Hematopoietic multipotent progenitor cell treated with erythropoietin and hydrocortisone succinate and interleukin-3 and kit ligand, for 17 days (in vitro differentiated cells): ENCODE measurements around the gene SPTSSB.

Source experiments
- DNase-seq: peaks from one replicate; pipeline ENCODE4 v3.0.0-alpha.2; 2015; ENCODE audit warnings: low spot score

SPTSSB gene

DNA sequence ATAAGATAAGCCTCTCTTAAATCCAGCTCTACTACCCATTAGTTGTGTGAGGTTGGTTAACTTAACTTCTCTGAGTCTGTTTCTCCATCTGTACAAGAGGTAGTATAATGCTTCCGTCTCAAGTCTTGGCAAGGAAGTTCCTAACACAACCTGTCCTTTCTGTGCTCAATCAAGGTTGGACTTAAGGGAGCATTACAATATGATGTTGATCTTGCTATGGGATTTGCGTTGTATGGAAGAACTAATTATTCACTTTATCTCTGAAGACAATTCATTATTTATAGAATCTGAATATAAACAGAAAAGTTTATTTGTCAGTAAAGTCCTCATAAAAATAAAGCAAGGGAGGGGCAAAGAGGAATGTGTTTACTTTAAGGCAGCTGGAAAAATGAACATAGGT is 18.9 kb upstream of the SPTSSB start:
- DNase-seq, result no peak

DNA sequence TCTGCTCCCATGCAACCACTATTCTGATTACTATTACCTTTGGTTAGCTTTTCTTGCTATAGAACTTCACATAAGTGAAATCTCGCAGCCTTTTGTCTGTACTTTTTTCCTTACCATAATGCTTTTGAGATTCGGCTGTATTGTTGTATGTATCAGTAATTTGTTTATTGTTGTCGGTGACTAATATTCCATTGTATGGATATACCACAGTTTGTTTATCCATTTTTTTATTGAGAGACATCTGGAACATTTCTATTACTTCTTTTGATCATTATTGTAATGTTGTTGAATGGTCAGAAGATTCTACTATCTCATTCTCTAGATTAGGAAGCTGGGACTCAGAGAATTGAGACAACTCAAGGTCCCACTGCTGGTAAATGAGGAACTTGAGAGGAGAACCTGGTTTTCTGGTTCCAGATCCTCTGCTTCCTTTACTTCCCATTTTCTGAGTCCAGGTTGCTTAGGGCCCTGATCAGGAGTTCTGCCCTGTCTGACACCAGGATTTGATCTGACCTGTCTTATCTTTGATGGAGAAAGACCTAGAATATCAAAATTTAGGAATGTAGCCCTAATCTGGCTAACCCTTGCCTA is 18.2 kb upstream of the SPTSSB start:
- DNase-seq, result no peak

DNA sequence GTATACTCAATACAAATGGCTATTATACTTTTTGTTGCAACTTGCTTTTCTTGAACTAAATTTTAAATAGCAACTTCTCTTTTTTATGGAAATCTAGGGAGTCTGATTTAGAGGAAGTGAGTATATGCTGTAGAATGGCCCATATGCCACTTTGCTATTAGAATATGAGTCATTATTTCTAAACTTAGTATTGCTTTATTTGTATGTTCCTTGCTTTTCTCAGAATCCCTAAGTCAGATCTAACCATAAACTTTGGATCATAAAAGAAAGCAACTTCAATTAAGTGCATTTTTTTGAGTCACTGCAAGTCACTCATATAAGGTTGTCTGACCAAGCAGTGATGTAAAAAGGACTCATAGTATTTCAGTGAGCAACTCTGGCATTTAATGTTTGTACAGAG is 17.5 kb upstream of the SPTSSB start:
- DNase-seq, result no peak

DNA sequence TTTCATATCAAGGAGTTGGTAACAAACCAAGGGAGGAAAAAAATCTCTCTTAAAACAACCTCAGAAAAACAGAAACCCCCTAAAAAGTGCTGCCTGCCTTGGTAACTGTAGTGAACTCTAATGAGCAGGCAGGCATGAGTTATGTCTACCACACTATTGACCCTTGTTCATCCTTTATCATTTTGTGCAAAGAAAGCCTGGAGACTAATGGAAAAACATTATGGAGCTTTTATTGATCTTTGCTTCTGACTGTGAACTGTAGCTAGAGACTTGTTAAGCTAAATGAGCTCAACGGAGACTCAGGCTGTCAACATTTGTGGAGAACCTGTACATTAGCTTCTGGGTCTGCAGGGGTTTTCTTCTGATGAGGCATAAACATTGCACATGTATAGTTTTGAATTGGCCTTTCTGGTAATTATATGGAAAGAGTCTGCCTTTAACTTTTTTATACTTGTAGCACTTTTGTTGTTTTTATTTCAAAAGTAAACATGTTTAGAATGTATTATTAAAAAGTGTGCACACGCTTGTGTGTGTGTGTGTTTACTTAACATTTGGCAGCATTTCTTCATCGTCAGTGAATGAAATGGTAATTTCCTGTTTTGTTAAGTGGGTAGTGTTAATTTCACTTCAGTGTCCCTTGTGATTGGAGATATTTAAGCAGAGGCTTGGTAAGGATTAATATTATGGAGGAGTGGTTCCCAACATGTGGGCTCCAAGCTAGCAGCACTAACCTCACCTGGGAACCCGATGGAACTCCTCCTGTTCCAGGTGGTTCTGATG is 15.9 kb upstream of the SPTSSB start:
- DNase-seq, result no peak

DNA sequence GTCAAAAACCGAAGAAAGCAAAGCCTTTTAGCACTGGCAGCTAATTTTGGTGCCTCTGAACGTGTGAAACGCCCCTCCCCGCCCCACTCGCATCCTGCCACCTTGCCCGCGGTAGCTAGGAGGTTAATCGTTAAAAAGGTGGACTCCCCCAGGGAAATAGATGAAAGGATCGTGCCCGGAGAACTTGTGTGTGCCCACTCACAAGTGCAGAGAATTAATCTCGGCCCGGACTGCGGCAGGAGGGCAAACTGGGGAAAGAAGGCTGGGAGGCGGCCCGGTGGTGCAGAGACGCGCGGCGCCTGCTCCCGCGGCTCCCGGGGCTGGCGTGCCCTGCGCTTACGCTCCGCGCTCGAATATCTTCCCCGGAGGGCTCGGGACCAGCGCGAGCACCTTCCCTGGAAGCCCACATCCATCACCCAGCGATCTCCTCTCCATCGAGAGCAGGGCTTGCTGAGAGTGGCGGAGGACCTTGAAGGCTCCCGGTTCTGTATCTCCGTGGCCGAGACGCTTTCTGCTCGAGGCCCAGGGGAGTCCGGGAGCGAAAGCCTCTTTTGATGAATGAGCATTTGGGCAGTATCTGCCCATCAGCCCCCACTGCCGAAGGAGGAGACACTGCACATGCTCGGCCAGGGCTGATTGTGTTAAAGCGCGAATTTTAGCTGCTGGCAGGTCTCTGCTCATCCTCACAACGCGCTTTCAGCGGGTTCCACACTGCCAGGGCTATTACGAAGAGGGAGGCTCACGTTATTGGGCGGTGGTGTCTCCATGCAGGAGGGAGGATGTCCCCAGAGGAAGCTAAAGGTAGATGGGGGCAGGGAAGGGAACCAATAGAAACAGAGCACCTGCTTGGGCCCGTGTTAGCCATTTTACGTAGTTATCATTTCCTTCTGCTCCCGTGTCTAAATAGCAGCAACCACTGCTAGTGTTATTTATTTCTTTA is 1.3 kb upstream of the SPTSSB start:
- no peak for DNase-seq

DNA sequence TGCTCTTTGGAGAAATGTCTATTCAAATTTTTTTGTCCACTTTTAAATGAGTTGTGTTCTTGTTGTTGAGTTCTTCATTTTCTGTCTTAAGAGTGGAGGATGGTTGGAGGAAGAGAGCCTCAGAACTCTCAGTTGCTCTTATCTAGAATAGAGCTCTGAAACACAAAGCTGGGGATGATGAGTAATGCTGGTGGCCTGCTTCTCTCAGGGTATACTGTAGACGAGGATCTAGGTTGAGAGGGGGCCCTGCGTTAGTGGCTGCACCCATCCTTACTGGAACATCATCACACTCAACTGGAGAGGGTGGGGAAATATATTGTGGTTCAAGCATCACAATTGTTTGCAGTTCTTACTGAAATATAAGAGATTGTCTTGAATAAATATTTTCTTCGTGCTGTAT is 1.8 kb downstream of the SPTSSB start:
- no peak for DNase-seq

DNA sequence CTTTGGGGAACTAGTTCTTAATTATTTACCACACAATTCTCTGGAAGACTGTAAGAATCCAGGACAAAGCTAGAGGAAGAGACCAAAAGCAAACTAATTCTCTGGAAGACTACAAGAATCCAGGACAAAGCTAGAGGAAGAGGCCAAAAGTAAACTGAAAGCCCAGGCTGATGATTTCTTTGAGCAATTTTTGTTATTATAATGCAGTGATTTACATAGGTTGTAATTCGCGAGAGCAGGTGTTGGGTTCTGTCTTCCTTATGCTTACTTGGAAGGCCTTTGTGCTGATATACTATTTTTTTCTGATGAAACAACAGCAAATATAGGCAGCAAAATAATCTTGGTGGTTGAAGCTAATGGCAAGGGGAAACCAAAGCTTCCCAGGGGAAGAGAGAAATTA is 5.2 kb downstream of the SPTSSB start:
- DNase-seq, result no peak

DNA sequence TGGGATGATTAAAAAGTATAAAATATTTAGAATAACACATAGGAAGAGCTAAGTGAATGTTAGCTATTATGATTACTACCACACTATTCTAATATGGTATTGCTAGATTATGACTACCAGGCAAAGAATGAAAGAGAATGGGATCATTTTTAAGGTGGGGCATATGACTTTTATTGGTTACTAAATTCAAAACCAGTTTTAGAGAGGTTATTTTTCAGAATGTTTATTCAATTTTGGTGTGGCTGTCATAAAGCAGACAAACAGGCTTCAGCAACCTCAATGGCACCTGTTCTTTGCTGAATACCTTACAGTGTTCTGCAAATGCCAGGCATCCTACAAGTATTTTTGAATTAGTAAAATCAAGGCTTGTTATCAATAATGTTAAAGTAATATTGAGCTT is 12.8 kb downstream of the SPTSSB start:
- DNase-seq, result no peak

DNA sequence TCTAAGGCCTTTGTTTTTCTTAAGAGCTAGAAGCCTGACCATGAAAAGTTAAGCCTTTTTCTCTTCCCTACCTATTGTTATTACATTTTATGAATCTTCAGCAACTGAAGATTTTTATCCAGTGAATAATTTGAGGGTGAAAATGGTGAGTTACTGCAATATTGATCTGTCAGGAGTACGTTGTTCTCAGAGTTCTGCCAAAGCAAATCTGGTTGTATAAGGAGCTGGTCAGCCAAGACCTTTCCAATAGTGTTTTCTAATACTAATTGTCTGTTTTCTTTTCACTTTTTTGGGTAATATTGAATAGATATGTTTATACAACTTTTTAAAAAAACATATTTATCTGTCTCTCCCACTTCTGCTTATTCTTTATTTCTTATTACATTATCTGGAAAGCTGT is 15.0 kb downstream of the SPTSSB start:
- no peak for DNase-seq

DNA sequence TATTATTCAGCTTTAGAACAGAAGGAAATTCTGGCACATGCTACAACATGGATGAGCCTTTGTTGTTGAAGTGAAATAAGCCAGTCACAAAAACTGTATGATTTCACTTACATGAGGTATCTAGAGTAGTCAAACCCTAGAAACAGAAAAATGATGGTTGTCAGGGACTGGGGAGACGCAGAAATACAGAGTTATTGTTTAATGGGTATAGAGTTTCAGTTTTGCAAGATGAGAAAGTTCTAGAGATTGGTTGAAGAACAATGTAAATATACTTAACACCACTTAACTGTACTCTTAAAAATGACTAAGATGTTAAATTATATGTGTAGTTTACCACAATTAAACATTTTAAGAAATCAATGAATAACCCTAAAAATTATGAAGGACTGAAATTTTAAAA is 15.8 kb downstream of the SPTSSB start:
- no peak for DNase-seq

DNA sequence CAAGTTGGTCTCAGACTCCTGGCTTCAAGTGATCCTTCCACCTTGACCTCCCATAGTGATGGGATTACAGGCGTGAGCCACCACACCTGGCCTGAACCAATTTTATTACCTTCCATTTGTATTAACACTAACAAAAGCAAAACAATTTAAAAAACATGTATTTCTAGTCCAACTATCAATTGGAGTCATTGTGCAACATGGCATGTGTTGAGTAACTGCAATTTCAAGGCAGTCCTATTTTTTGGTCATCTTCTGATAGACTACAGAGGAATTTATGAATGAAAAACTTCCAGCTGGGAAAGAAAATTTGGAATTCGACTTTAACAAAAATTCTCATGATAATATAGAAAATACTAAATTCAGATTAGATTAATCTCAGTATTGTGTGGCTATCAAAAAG is 16.8 kb downstream of the SPTSSB start:
- no peak for DNase-seq

DNA sequence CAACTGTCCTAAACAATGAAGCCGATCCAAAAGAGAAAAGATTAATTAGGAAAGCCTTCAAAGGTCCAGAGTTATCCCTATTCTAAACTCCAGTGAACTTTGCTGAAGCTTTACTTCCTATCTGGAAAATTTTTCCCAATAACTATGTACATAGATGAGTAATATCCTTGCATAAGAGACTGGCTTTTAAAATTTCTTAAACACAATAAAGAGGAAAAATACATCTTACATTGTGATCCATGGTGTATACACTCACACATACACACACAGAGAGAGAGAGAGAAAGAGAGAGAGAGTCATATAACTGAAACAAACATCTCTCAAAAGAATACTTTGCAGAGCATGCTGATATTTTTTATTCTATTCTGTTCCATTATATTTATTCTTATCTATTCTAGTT is 20.0 kb downstream of the SPTSSB start:
- no peak for DNase-seq

DNA sequence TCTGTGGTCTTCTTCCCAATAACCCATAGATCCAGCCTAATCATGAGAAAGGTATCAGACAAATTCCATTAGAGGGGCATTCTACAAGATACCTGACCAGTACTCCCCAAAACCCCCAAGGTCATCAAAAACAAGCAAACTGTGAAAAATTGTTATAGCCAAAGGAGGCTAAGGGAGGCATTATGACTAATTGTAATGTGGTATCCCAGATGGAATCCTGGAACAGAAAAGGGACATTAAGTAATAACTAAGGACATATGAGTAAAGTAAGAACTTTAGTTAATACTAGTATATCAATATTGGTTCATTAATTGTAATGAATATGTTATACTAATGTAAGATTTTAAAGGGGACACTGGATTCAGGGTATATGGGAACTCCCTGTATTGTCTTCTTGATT is 20.4 kb downstream of the SPTSSB start:
- no peak for DNase-seq

DNA sequence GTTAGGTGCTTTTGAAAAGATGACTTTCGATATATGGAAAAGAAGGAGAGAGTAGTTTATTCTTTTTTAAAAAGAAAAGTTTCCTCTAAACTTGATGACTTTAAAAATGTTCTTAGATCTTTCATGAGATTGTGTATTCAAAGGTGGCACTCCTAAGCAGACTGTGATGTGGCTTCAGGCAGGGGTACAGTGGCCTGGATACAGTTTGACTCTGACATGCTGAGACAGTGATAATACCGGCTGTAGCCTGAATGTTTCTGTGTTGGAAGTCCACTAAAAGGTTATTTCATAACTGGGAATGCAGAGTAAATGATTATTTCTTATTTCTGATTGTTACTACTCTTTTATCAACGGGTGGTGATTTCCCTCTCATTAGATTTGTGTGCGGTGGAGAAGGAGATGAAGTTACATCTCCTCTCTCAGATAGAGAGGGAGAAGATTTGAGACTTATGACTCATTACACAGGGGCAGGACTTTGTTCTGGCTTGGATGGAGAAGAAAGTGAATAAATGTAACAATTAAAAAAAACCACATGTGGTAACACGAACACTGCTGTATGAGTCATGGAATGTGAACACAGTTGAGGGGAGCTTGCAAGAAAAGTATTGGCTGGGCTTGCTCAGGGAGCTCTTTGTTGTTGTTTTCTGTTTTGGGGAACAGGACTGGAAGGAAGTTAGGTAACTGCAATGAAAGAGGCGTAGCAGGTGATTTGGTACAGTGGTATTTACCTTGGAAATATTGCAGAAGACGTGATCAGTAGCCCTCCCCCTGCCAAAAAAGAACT is 21.6 kb downstream of the SPTSSB start:
- no peak for DNase-seq

DNA sequence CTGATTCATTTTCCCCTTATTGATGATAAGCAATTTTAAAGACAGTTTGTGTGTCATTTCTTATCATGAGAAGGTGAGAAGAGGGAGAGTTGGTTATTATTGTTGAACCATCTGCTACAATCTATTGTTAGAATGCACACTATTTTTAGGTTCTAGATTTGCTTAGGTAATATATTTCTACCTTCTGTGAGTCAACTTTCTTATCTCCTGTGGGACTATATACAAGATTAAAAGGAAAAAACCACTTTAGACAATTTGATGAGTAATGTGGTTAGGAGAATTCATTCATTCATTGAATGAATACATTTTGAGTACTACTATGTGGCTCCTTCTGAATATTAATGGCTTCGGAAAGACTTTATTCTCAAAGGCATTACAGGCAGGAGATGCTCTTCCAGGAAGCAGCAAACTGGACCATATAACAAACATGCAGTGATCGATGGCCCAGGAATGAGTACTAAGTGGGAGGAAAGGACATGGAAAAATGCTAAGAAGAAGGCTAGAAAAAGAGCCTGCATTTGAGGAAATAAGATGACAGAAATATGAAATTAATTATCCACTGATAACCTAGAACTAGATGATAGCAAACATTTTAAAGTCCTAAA is 22.4 kb downstream of the SPTSSB start:
- DNase-seq, result no peak

DNA sequence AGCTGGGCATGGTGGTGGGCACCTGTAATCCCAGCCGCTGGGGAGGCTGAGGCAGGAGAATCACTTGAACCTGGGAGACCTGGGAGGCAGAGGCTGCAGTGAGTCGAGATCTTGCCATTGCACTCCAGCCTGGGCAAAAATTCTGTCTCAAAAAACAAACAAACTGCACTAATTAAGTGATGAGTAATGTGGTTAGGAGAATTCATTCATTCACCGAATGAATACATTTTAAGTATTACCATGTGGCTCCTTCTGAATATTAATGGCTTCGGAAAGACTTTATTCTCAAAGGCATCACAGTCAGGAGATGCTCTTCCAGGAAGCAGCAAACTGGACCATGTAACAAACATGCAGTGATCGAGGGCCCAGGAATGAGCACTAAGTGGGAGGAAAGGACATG is 23.6 kb downstream of the SPTSSB start:
- DNase-seq, result no peak

DNA sequence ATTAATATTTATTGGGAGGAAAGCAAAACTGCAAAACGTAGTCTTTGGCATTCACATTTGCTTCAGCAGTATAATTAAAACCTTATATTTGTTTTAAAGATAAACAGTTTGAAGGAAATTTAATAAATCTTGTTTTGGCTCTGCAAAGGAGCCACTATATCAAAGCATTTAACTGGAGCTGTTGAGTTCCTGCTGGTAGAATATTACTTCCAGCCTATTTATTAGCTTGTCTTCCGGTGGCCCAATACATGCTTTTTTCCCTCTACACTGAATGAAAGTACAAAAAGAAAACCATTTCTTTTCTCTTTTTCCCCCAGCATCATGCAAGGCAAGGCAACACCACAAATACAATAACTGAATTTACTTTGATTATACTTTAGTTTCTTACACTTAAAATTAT is 26.3 kb downstream of the SPTSSB start:
- DNase-seq, result no peak

DNA sequence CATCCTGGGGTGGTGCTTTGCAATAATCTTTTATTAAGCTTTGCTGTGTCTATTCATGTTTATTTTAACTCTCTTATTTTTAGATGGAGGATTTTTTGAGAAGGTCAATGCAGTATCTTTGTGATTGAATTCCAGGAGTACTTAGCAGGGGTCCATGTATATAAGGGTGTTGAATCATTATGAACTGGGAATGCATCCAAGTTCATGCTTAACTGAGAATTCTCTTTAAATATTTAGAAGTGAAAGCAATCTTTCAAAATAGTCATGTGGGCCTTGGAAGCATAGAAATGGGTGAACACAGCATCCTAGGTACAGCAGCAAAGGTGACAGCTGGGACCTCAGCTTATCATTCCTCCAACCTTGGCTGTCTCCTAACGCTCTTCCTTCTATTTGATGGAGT is 27.3 kb downstream of the SPTSSB start:
- DNase-seq, result no peak

DNA sequence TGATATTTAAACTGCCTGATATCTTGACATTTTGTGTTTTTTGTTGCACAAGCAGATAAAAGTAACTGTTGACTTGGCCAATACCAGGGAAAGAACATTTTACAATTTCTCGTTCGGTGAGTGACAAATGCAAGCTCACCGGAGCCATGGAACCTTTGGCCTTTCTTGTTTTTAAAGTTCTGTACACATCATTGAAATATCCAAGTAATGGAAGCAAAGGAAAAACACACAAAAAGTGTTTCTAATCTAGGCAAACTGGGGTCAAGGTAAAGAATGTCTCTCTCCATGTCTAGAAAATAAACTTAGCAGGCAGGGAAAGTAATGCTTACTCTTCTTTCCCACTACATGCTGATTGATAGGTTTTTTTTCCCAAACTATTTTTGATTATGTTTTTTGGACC is 27.8 kb downstream of the SPTSSB start:
- no peak for DNase-seq

DNA sequence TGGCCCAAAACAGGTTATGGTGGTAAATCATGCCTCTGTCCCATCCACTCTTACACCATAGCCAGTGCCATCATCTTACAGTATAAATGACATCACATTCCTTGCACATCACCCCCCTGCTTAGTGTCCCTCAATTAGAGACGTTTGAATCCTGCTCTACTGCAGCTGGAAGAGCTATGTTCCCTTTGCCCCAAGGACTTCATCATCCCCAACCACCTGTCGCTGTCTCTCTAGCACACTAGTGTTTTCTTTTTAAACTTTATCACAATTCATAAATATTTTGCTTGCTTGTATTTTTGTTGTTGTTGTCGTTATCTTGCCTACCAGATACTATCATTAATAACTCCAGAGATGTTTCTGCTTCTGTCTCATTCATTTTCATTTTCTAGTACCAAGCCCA is 28.7 kb downstream of the SPTSSB start:
- DNase-seq, result no peak

DNA sequence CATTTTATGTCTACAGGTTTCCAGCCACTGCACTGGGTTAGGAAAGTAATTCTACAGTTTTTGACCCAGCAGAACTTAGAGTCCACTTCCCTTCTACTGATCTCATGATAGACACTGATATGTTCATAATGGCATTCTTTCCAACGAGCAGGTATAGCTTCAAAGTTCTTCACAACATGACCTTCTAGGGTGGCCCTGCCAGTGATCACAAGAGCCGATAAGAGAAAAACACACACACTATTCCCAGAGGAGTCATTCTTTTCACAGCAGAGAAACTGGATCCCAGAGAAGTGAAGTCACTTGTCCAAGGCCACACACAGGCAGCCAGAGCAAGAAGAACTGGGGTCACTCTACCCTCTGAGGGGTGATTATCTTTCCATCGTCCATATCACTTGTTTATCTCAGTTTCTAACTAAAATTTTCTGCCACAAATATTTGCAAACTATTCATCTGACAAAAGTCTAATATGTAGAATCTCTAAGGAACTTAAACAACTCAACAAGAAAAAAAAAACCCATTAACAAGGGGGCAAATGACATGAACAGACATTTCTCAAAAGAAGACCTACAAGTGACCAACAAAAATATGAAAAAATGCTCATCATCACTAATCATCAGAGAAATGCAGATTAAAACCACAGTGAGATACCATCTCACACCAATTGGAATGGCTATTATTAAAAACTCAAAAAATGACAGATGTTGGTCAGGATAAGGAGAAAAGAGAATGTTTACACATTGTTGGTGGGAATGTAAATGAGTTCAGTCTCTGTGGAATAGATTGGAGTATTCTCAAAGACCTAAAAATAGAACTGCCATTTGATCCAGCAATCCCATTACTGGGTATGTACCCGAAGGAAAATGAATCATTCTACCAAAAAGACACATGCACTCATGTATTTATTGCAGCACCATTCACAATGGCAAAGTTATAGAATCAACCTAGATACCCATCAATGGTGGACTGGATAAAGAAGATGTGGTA is 31.5 kb downstream of the SPTSSB start:
- no peak for DNase-seq
